Activated CD4-positive, alpha-beta memory T cell treated with anti-CD3 and anti-CD28 coated beads, Interleukin-2, amount 10 ng/mL, durations not matched to agents 7 days and 5 days (primary cell): ENCODE results near the gene INTS15. TPM values are rescaled to one million over a fixed set of nuclear protein-coding genes. Genes with fewer than 3 reads are reported as not detected.
A peak's percentile ranks its signal among the peaks of the same experiment; 100 is the strongest.
"Not testable (repeated sequence)": the region's sequence is repeated elsewhere in the genome, so short reads cannot be mapped to it uniquely, and the experiment has no call there.

Experiments
- CTCF ChIA-PET: fragments of 350-600 bp; sonication (Branson Sonifier 250); formaldehyde crosslinking; loops from one replicate; lab custom pipeline; 2021; ENCODE audit warnings: antibody characterized with exemption, inconsistent platforms; lab: Charles Lee
- POLR2A ChIA-PET: fragments of 350-600 bp; sonication (Branson Sonifier 250); formaldehyde crosslinking; loops from one replicate; lab custom pipeline; 2021; ENCODE audit warnings: antibody characterized with exemption; lab: Charles Lee
- DNase-seq: peaks from one replicate; pipeline ENCODE4 v3.0.0-alpha.2; 2020
- H3K27ac Mint-ChIP-seq: one replicate; pipeline ENCODE4 v1.8.0; 2021; ENCODE audit warnings: mild to moderate bottlenecking, mixed read lengths
- H3K27me3 Mint-ChIP-seq: one replicate; pipeline ENCODE4 v1.8.0; 2021; ENCODE audit warnings: mixed read lengths
- H3K36me3 Mint-ChIP-seq: one replicate; pipeline ENCODE4 v1.8.0; 2021; ENCODE audit warnings: low read depth, mixed read lengths
- H3K4me1 Mint-ChIP-seq: one replicate; pipeline ENCODE4 v1.8.0; 2021; ENCODE audit warnings: mixed read lengths
- H3K4me3 Mint-ChIP-seq: one replicate; pipeline ENCODE4 v1.8.0; 2021; ENCODE audit warnings: mild to moderate bottlenecking, mixed read lengths
- H3K9me3 Mint-ChIP-seq: one replicate; pipeline ENCODE4 v1.8.0; 2021; ENCODE audit warnings: mixed read lengths
- total RNA-seq, 2 experiments: library from RNA; stranded (reverse); gene quantifications; one replicate each; pipeline ENCODE4 v1.2.3, GENCODE V29; 2021

Gene INTS15
- total RNA-seq, 2 experiments from 2014 or later: 30.0 to 31.6 TPM

GRCh38 chr7:6630007-6630849, 40.4 kb downstream of the INTS15 start:
- peaks cover 4% of the 10 kb centered on the region for H3K4me1 Mint-ChIP-seq
- ChIA-PET POLR2A (no interaction called here), CTCF (interaction anchor here (0.7 kb wide), 1 partner anchor 85 kb away, joined by 3 read pairs; no protein-coding TSS in a partner anchor)
- no peak overlapping the region for H3K4me3 Mint-ChIP-seq
- no peaks in the 10 kb centered on the region for H3K27me3 Mint-ChIP-seq
- H3K36me3 Mint-ChIP-seq: peaks cover 3% of the 10 kb centered on the region
- H3K27ac Mint-ChIP-seq: no peak overlapping the region
- H3K9me3 Mint-ChIP-seq: peaks cover 3% of the 10 kb centered on the region
- no peak for DNase-seq

- no peak overlapping the region for H3K27ac Mint-ChIP-seq
- H3K36me3 Mint-ChIP-seq: peaks cover 3% of the 10 kb centered on the region
- no peaks in the 10 kb centered on the region for H3K27me3 Mint-ChIP-seq
- H3K9me3 Mint-ChIP-seq: peaks cover 3% of the 10 kb centered on the region
- DNase-seq: no peak
- peaks cover 6% of the 10 kb centered on the region for H3K4me1 Mint-ChIP-seq
- no peak overlapping the region for H3K4me3 Mint-ChIP-seq
- ChIA-PET CTCF (interaction anchor here (1.7 kb wide), 1 partner anchor 116 kb away, joined by 4 read pairs; no protein-coding TSS in a partner anchor), POLR2A (no interaction called here)
Measured at GRCh38 chr7:6631605-6632004, 41.8 kb downstream of the INTS15 start.

- no peaks in the 10 kb centered on the region for H3K27me3 Mint-ChIP-seq
- no peak overlapping the region for H3K27ac Mint-ChIP-seq
- H3K4me1 Mint-ChIP-seq: peaks cover 19% of the 10 kb centered on the region
- DNase-seq: no peak
- no peak overlapping the region for H3K4me3 Mint-ChIP-seq
- peaks cover 3% of the 10 kb centered on the region for H3K9me3 Mint-ChIP-seq
- CTCF ChIA-PET: no interaction called here
- H3K36me3 Mint-ChIP-seq: peaks cover 9% of the 10 kb centered on the region
- POLR2A ChIA-PET: no interaction called here
Measured at GRCh38 chr7:6634021-6634420, 44.2 kb downstream of the INTS15 start.

- Mint-ChIP-seq H3K36me3 (peaks cover 18% of the 10 kb centered on the region), H3K4me1 (peaks cover 28% of the 10 kb centered on the region), H3K4me3 (peak overlapping the region; percentile 39)
- H3K27me3 Mint-ChIP-seq, H3K9me3 Mint-ChIP-seq, DNase-seq, POLR2A ChIA-PET, CTCF ChIA-PET, H3K27ac Mint-ChIP-seq: not testable (repeated sequence)
Measured at GRCh38 chr7:6634971-6635370, 45.1 kb downstream of the INTS15 start.

GRCh38 chr7:6636741-6637543, 47.1 kb downstream of the INTS15 start, which contains the start of gene ZNF316:
TSS of gene ZNF316 (plus strand) at chr7:6637318. CDS start at chr7:6642410, 5,092 bp downstream.
- Mint-ChIP-seq H3K4me3 (peak within 1 kb of the TSS; percentile 82), H3K4me1 (peaks cover 32% of the 10 kb centered on the region), H3K27ac (peak within 1 kb of the TSS; percentile 74), H3K36me3 (peaks cover 29% of the 10 kb centered on the region), H3K9me3 (peaks cover 3% of the 10 kb centered on the region), H3K27me3 (no peaks in the 10 kb centered on the region)
- DNase-seq: peak; percentile 65
- ChIA-PET CTCF (no interaction called here), POLR2A (interaction anchor here (1.0 to 1.4 kb wide), 2 partner anchors 15 to 47 kb away, joined by 4 to 5 read pairs; partner anchors contain the start of gene INTS15)

GRCh38 chr7:6637544-6638229, 47.9 kb downstream of the INTS15 start:
- POLR2A ChIA-PET: interaction anchor here (1.0 to 1.5 kb wide), 3 partner anchors 16 to 48 kb away, joined by 3 to 5 read pairs (median 4); partner anchors contain the start of gene INTS15

GRCh38 chr7:6639032-6639431, 49.2 kb downstream of the INTS15 start:
- peaks cover 2% of the 10 kb centered on the region for H3K9me3 Mint-ChIP-seq
- H3K27ac Mint-ChIP-seq: peak overlapping the region; percentile 74
- no peaks in the 10 kb centered on the region for H3K27me3 Mint-ChIP-seq
- H3K36me3 Mint-ChIP-seq: peaks cover 43% of the 10 kb centered on the region
- ChIA-PET POLR2A (interaction anchor here (0.9 to 1.5 kb wide), 2 partner anchors 15 to 19 kb away, joined by 3 read pairs; no protein-coding TSS in a partner anchor), CTCF (no interaction called here)
- H3K4me1 Mint-ChIP-seq: peaks cover 32% of the 10 kb centered on the region
- peak overlapping the region; percentile 82 for H3K4me3 Mint-ChIP-seq
- DNase-seq: no peak

More at GRCh38 chr7:6637544-6638229, 47.9 kb downstream of the INTS15 start:
- Mint-ChIP-seq H3K4me3 (peak overlapping the region; percentile 82), H3K27me3 (no peaks in the 10 kb centered on the region), H3K9me3 (peaks cover 3% of the 10 kb centered on the region), H3K27ac (peak overlapping the region; percentile 74), H3K36me3 (peaks cover 35% of the 10 kb centered on the region), H3K4me1 (peaks cover 32% of the 10 kb centered on the region)
- CTCF ChIA-PET: no interaction called here
- peak; percentile 52 for DNase-seq

- Mint-ChIP-seq H3K27me3 (no peaks in the 10 kb centered on the region), H3K9me3 (no peaks in the 10 kb centered on the region), H3K4me3 (no peak overlapping the region), H3K27ac (no peak overlapping the region), H3K4me1 (peaks cover 30% of the 10 kb centered on the region), H3K36me3 (peaks cover 46% of the 10 kb centered on the region)
- CTCF ChIA-PET: no interaction called here
- POLR2A ChIA-PET: interaction anchor here (0.9 kb wide), 1 partner anchor 15 kb away, joined by 3 read pairs; no protein-coding TSS in a partner anchor
- no peak for DNase-seq
Measured at GRCh38 chr7:6639627-6640026, 49.8 kb downstream of the INTS15 start.

GRCh38 chr7:6640246-6640721, 50.5 kb downstream of the INTS15 start:
- no peak for DNase-seq
- H3K4me1 Mint-ChIP-seq: peaks cover 28% of the 10 kb centered on the region
- H3K36me3 Mint-ChIP-seq: peaks cover 52% of the 10 kb centered on the region
- ChIA-PET CTCF (interaction anchor here (0.6 kb wide), 1 partner anchor 193 kb away, joined by 4 read pairs; the partner anchor contains the start of gene DAGLB), POLR2A (no interaction called here)
- H3K27ac Mint-ChIP-seq: no peak overlapping the region
- H3K9me3 Mint-ChIP-seq: no peaks in the 10 kb centered on the region
- H3K27me3 Mint-ChIP-seq: no peaks in the 10 kb centered on the region
- no peak overlapping the region for H3K4me3 Mint-ChIP-seq

GRCh38 chr7:6641305-6642035, 51.6 kb downstream of the INTS15 start:
- no peaks in the 10 kb centered on the region for H3K9me3 Mint-ChIP-seq
- CTCF ChIA-PET: no interaction called here
- peaks cover 55% of the 10 kb centered on the region for H3K36me3 Mint-ChIP-seq
- H3K27me3 Mint-ChIP-seq: no peaks in the 10 kb centered on the region
- DNase-seq: no peak
- POLR2A ChIA-PET: no interaction called here
- no peak overlapping the region for H3K4me3 Mint-ChIP-seq
- no peak overlapping the region for H3K27ac Mint-ChIP-seq
- peaks cover 26% of the 10 kb centered on the region for H3K4me1 Mint-ChIP-seq

- H3K27me3 Mint-ChIP-seq: no peaks in the 10 kb centered on the region
- CTCF ChIA-PET: no interaction called here
- no peak overlapping the region for H3K27ac Mint-ChIP-seq
- H3K9me3 Mint-ChIP-seq: no peaks in the 10 kb centered on the region
- no peak overlapping the region for H3K4me3 Mint-ChIP-seq
- H3K36me3 Mint-ChIP-seq: peaks cover 64% of the 10 kb centered on the region
- no peak for DNase-seq
- H3K4me1 Mint-ChIP-seq: peaks cover 26% of the 10 kb centered on the region
- POLR2A ChIA-PET: no interaction called here
Measured at GRCh38 chr7:6642239-6642839, 52.5 kb downstream of the INTS15 start.
